Neural crest cell (in vitro differentiated cells): Measurements from ENCODE around the gene ADI1. TPM values are rescaled to one million over a fixed set of nuclear protein-coding genes. Genes with fewer than 3 reads are reported as not detected.

Experiments used
- DNase-seq: peaks from one replicate; pipeline ENCODE4 v3.0.0; 2021; ENCODE audit warnings: low read depth, mixed read lengths, low spot score
- H3K27ac Mint-ChIP-seq: one replicate; pipeline ENCODE4 v1.8.0; 2021; ENCODE audit warnings: mild to moderate bottlenecking, mixed read lengths; ENCODE audit not compliant: unreplicated experiment
- H3K27me3 Mint-ChIP-seq: 2 replicates; pipeline ENCODE4 v1.8.0; 2021; ENCODE audit warnings: low read depth, mild to moderate bottlenecking, mixed read lengths
- H3K36me3 Mint-ChIP-seq: 2 replicates; pipeline ENCODE4 v1.8.0; 2021; ENCODE audit warnings: low read depth, mild to moderate bottlenecking, mixed read lengths
- H3K4me1 Mint-ChIP-seq: 2 replicates; pipeline ENCODE4 v1.8.0; 2021; ENCODE audit warnings: mixed read lengths
- H3K4me3 Mint-ChIP-seq: one replicate; pipeline ENCODE4 v1.8.0; 2021; ENCODE audit warnings: mild to moderate bottlenecking, mixed read lengths
- H3K9me3 Mint-ChIP-seq: 2 replicates; pipeline ENCODE4 v1.8.0; 2021; ENCODE audit warnings: mixed read lengths
- CTCF ChIP-seq: fragments of 200-600 bp; sonication (generic); conservative IDR thresholded peaks from 2 replicates; pipeline ENCODE4 v1.5.0; 2021; ENCODE audit warnings: antibody characterized with exemption, mild to moderate bottlenecking
- total RNA-seq: library from RNA; stranded (reverse); gene quantifications from 2 replicates; pipeline ENCODE4 v1.2.1, GENCODE V29; 2021

Gene ADI1
- total RNA-seq, 1 donor from 2014 or later = 32.8 TPM

- Mint-ChIP-seq H3K4me3 (no peak overlapping the region), H3K36me3 (peaks cover 4% of the 10 kb centered on the region), H3K27ac (peak overlapping the region; percentile 9), H3K4me1 (peaks cover 4% of the 10 kb centered on the region), H3K27me3 (no peaks in the 10 kb centered on the region), H3K9me3 (no peaks in the 10 kb centered on the region)
- TF ChIP-seq CTCF = peak; percentile 91
- peak; percentile 40 for DNase-seq
Observed at GRCh38 chr2:3461801-3462492, 57.4 kb downstream of the ADI1 start.

GRCh38 chr2:3460831-3461800 is 58.2 kb downstream of the ADI1 start:
- H3K4me3 Mint-ChIP-seq = no peak overlapping the region
- no peak for TF ChIP-seq CTCF
- H3K36me3 Mint-ChIP-seq = peaks cover 7% of the 10 kb centered on the region
- H3K27ac Mint-ChIP-seq = no peak overlapping the region
- no peaks in the 10 kb centered on the region for H3K27me3 Mint-ChIP-seq
- peaks cover 4% of the 10 kb centered on the region for H3K4me1 Mint-ChIP-seq
- no peaks in the 10 kb centered on the region for H3K9me3 Mint-ChIP-seq
- no peak for DNase-seq

DNA sequence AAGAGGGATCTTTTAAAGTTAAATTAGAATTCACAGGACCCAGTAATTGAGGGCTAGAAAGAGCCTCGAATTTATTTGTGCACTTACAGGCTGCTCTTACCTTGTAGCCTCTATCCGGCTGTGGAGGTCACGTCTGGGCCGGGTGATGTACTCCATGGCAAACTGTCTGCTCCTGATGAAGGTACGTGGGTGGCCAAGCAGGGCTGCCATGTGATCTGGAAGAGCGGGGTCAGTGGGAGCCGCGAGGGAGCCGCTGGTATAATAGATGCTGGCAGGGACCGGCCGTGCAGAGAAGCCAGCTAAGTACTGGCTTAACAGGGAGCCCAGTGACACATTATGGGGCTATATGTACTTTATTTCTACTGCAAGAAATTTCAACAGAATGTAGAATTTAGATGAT is 59.2 kb downstream of the ADI1 start:
- no peaks in the 10 kb centered on the region for H3K27me3 Mint-ChIP-seq
- H3K27ac Mint-ChIP-seq = peak overlapping the region; percentile 6
- H3K4me1 Mint-ChIP-seq = peaks cover 4% of the 10 kb centered on the region

GRCh38 chr2:3459185-3460015 is 59.9 kb downstream of the ADI1 start:
- Mint-ChIP-seq H3K4me3 (no peak overlapping the region), H3K4me1 (peaks cover 4% of the 10 kb centered on the region), H3K36me3 (peaks cover 16% of the 10 kb centered on the region), H3K27me3 (no peaks in the 10 kb centered on the region), H3K9me3 (no peaks in the 10 kb centered on the region), H3K27ac (peak overlapping the region; percentile 19)
- TF ChIP-seq CTCF = no peak
- no peak for DNase-seq

More for the DNA sequence above, 59.2 kb downstream of the ADI1 start:
- peaks cover 16% of the 10 kb centered on the region for H3K36me3 Mint-ChIP-seq
- TF ChIP-seq CTCF = no peak
- no peak overlapping the region for H3K4me3 Mint-ChIP-seq
- no peak for DNase-seq
- H3K9me3 Mint-ChIP-seq = no peaks in the 10 kb centered on the region
